ENCODE data around the gene ZNF586.
A peak's percentile ranks its signal among the peaks of the same experiment; 100 is the strongest.
"Not testable (repeated sequence)": the region's sequence is repeated elsewhere in the genome, so short reads cannot be mapped to it uniquely, and the experiment has no call there.

The ZNF586 gene

DNA sequence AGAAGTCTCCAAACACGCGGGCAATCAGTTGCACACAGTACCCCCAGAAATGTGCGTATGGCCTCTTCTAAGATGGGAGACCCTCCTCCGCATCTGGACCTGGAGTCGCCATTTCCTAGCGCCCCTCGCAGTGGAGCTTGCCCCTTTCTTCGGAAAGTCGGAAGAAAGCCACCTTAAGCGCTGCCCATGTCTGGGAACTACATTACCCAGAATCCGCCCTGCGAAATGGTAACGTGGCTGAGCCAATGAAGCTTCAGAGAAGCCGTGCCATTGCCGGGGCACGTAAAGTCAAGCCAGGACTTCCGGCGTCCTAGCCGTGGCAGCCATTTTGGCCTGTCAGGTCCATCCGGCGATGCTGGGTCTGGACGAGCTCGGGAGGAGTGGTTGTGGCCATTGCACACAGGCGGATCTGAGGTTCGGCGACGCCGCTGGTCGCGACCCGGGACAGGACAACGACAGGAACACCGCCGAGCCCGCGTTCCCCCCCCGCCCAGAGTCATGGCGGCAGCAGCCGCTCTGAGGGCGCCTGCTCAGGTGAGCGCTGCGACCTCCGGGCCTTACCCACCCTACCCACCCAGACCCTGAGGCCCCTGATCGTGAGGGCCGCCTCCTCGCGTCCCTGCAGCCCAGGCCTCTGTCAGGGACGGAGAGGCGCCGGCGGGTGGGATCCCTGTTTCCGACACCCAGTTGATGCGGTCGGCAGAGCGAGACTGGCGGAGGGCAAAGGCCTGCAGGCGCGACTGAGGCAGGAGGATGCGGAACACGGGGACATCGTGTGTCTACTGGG, at the start of gene ZNF586:
TSS of gene ZNF586 (plus strand) at position 332 of the 787 bp plus-strand sequence. CDS start at position 499, 167 bp downstream.
- peak; percentile 88 to 91 for DNase-seq

DNA sequence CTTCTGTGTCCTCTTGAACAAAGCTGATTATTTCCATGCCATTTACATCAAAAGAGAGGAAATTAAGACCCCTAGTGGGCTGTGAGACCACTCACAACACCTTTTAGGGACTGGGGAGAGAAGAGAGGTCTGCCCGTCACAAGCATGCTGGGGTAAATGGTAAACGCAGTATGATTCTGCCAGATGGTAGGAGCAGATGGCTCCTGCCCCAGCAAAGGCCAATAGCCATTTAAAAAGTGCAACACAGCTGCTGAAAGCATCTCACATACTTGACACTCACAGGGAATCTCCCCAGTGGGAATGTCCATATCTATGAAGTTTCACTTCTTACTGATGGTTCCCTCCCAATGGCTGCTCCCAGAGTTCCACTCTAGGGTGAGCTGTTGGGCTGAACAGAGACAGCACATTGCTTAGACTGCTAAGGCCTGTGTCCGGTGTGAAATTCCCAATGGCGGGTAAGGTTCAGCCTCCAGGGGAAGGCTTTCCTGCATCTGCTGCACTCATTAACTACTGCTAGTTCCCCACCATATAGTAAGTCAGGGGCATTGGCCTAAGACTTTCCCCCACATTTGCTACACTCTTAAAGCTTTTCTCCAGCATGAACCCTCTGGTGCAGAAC, 49.5 kb upstream of the ZNF586 start:
- DNase-seq = no peak

- no peak for DNase-seq
These were observed 48.6 kb upstream of the ZNF586 start for GRCh38 chr19:57720878-57721277.

DNA sequence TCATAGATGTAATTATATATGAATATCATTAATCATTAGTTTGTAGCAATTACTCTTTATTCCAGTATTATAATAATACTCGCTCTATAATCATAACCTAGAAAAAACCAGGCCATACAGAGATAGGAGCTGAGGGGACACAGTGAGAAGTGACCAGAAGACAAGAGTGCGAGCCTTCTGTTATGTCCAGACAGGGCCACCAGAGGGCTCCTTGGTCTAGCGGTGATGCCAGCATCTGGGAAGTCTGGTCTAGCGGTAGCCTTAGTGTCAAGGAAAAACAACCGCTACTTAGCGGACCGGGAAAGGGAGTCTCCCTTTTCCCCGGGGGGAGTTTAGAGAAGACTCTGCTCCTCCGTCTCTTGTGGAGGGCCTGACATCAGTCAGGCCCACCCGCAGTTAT, 31.2 kb upstream of the ZNF586 start:
- DNase-seq = peak; percentile 44 to 51

- DNase-seq = not testable (repeated sequence)
These were observed 30.7 kb upstream of the ZNF586 start for GRCh38 chr19:57738770-57739169.

GRCh38 chr19:57746580-57747471, 22.6 kb upstream of the ZNF586 start, which contains the start of gene ZNF776:
TSS of gene ZNF776 (plus strand) at chr19:57746815. CDS start at chr19:57747059, 244 bp downstream.
- peak; percentile 86 to 92 for DNase-seq

DNA sequence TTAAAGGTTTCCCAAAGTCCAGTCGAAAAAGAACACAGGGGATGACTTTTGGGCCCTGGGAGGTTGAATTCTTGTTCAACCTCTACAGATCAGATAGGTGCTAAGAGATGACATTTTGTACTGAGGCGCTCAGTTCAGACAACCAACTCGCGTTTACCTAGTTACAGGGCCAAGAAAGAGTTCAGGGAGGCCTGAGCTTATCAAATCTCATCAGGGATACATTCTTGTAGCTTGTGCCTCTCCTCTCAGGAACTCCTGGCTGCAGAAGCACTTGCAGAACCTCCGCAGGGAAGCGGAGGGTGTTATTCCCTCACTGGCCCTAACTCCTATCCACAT, 22.0 kb upstream of the ZNF586 start:
- no peak for DNase-seq

DNA sequence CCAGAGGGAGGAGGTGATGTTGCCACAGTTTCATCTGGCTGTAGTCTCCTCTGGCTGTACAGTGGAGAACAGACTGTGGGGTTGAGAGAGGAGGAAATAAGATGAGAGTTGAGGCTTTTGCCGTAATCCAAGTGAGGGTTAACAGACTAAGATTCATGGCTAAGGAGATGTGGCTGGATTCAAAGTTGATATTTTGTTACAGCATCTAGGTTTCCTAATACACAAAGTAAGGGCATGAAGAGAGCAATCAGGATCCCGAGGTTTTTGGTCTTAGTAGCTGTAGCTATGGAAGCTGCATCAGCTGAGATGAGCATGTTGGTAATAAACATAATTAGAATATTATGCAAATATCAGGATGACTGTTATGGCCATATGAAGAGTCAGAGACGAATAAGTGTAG, 21.4 kb upstream of the ZNF586 start:
- DNase-seq = no peak

GRCh38 chr19:57754091-57754673, 15.3 kb upstream of the ZNF586 start:
- no peak for DNase-seq

DNA sequence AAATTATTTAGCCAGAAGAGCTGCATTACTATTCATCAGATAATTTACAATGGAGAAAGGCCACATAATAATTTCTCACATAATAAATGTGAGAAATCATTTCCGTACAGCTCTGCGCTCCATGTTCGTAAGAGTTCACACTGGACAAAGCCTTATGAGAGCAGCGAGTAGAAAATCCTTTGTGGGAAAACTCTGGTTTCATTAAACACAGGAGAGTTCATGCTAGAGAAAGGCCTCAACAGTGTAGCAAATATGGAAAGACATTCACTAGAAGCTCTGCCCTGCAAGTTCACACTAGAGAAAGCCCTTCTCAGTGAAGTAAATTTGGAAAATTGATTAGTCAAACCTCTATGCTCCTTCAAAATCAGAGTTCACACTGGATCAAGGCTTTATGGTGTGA, 14.4 kb upstream of the ZNF586 start:
- DNase-seq = no peak

GRCh38 chr19:57757941-57758340, 11.5 kb upstream of the ZNF586 start:
- DNase-seq = no peak

- DNase-seq = no peak
These were observed 10.4 kb upstream of the ZNF586 start for GRCh38 chr19:57759096-57759495.

GRCh38 chr19:57771417-57771816, 1.9 kb downstream of the ZNF586 start:
- no peak for DNase-seq

DNA sequence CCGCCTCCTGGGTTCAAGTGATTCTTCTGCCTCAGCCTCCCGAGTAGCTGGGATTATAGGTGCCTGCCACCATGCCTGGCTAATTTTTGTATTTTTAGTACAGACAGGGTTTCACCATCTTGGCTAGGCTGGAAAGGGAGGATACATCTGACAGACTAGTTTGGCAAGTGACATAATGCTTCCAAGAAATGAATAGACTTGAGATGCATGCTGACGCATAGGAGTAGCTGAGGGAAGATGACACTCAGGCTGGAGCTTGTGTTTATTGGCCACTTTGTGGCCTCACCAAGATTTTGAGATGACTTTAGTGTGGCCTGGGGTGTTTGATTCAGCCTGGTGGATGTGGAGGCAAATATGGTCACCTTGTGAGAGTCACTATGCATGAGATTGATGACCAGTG, 4.0 kb downstream of the ZNF586 start:
- DNase-seq = no peak

DNA sequence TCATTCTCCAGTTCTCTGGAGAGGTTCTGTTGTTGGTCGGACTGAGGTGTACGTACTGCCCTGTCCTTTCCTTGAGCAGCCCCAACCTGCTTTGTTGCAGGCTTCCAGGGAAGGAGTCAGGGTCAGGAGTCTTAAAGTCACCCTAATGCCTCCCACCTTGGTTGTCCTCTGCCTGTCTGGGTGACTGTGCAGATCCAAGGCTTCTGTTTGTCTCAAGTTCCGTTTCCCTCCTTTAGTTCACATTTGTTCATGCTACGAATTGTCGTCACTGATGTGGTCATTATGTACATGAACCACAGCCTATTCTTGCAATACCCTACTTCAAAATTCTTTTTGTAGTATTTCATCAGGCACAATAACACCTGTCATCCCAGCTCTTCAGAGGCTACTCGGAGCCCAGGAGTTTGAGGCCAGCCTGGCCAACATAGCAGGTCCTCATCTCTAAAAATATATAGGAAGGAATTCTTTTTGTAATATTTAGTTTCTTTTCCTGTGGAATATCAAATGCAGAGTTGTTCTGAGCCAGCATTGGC, 7.4 kb downstream of the ZNF586 start:
- DNase-seq = no peak

- no peak for DNase-seq
These were observed 8.9 kb downstream of the ZNF586 start for GRCh38 chr19:57778336-57778735.

DNA sequence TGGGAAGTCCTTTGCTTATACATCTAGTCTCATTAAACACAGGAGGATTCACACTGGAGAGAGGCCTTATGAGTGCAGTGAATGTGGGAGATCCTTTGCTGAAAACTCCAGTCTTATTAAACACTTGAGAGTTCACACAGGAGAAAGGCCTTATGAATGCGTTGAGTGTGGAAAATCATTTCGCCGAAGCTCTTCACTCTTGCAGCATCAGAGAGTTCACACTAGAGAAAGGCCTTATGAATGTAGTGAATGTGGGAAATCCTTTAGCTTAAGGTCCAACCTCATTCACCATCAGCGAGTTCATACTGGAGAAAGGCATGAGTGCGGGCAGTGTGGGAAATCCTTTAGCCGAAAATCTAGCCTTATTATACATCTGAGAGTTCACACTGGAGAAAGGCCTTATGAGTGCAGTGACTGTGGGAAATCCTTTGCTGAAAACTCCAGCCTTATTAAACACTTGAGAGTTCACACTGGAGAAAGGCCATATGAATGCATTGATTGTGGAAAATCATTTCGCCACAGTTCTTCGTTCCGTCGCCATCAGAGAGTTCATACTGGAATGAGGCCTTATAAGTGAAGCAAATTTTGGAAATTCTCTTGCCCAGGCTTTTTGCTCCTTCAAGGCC, 9.9 kb downstream of the ZNF586 start:
- no peak for DNase-seq

DNA sequence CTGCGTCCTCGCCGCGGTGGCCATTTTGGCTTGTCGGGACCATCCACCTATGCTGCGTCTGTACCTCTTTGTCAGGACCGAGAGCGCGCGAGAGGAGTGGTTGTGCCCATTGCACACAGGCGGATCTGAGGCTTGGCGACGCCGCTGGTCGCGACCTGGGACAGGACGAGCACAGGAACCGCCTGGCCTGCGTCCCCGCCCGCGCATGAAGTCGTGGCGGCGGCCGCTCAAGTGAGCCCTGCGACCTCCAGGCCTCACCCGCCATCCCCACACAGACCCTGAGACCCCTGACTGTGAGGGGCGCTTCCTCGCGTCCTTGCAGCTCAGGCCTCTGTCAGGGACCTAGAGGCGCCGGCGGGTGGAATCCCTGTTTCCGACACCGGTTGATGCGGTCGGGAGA, 16.8 kb downstream of the ZNF586 start:
- DNase-seq = no peak

DNA sequence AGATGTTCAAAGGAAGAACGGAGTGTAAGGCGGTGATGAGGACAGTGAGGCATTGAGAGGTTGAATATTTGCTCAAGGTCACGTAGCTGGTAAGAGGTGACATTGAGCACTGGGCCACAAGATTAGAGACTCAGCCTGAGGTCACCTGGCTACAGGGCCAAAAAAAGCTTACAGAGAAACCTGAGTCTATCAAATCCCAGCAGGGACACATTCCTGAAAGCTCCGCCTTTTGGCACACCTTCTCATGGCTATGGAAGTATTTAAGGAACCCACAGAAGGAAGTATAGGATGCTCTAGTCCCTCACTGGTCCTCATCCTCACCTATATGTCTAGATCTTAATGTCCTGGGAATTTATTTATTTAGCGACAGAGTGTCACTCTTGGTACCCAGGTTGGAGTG, 17.4 kb downstream of the ZNF586 start:
- no peak for DNase-seq

DNA sequence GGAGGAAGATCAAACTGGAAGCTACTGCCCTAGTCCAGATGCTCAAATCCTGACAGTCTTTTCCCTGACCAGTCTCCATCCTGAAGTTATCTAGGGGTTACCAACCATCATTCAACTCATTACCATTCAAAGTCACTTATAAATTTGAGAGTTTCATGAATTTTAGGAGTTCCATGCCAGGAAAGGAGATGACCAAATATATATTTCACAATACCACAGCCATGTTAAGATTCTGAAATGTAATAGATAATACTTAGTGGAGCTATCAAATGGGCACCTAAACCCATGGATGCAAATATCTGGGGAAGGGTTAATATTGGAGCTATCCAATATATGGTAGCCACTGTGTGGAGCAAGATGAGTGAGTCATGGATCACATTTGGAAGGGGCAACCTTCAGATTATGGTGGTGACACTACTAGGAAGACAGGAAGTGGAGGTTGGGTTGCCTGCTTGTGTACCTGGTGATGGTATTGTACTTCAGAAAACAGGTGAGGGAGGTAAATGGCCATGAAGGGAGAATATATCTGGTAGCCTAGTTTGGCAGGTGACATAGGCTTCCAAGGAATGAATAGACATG, 18.7 kb downstream of the ZNF586 start:
- DNase-seq = no peak

GRCh38 chr19:57789288-57789687, 19.8 kb downstream of the ZNF586 start:
- DNase-seq = no peak

DNA sequence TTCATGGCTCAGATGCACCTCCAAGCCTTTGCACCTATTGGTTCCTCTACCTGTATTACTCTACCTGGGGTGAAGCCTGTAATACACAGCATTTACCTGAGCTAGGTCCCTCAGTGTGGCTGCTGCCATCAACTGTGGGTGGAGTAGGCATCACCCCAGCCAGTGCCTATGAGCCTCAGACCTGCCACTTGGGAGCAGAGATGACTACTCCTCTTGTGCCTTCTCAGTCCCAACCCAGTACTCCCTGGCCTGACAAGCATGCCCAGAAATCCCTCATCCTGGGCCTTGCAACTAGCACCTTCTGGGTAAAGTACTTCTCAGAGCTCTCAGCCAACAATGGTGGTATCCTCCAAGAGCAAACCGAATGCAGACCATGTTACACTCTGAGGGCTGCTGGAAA, 27.1 kb downstream of the ZNF586 start:
- DNase-seq = not testable (repeated sequence)

All from CD4-positive, alpha-beta T cell treated with Interferon alpha-2 for 1 hour (primary cell).